Frontal cortex (tissue), 4 donors: ENCODE results near the gene CCDC186. TPM values are rescaled to one million over a fixed set of nuclear protein-coding genes. Genes with fewer than 3 reads are reported as not detected.

ENCODE experiments used
- DNase-seq, 2 donors: peaks; one replicate each; pipeline ENCODE4 v3.0.0; 2012; ENCODE audit warnings: low spot score in 2 of 2
- FAIRE-seq: peaks from 2 replicates; lab custom pipeline; 2012; peaks lifted over from hg19 to GRCh38; lab: Jason Lieb, UNC
- total RNA-seq: library from RNA; depleted of rRNA; stranded (reverse); fragments of >200 nt; gene quantifications from one replicate; pipeline ENCODE4 v1.2.3, GENCODE V29; 2014
- donor health status: control.
- donor health status: control.
- donor health status: control.

The CCDC186 gene
- total RNA-seq, 1 donor from 2014 or later, result 45.2 TPM

DNA sequence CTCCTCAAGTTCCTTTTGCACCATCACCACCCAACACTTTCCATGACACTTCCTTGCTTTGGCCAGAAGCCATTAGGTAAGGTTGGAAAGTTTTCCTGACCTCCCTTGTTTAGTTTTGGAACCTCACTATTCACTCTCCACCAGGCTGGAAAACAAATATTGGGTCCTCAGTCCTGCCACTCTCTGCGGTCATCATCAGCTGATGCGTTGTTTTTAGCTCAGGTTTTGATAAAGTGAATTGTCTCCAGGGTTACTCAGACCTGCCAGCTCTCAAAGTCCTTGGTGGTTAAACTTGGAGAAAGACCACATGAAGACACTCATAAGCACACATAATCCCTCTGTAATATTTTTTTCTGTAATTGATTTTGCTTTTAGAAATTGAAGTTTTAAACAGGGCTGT lies 55.5 kb downstream of the CCDC186 start:
- FAIRE-seq (no peak), DNase-seq (no peak)

DNA sequence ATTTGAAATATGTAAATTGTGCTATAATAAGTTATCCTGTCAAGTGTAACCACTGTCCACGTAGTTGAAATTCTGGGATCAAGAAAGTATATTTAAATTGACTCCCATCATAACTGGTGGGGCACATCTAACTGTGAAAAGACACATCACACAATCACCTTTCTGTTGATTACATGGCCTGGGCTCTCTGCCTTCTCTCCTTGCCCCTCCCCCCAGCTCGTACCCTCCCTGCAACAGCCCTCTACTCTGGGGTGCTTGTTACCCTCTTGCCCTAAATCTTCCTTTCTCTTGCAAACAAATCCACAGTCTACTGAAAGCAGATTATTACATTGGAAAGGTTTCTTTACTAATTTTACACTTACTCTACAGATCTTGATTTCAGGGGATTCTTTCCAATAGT lies 56.3 kb downstream of the CCDC186 start:
- DNase-seq, result no peak
- no peak for FAIRE-seq

DNA sequence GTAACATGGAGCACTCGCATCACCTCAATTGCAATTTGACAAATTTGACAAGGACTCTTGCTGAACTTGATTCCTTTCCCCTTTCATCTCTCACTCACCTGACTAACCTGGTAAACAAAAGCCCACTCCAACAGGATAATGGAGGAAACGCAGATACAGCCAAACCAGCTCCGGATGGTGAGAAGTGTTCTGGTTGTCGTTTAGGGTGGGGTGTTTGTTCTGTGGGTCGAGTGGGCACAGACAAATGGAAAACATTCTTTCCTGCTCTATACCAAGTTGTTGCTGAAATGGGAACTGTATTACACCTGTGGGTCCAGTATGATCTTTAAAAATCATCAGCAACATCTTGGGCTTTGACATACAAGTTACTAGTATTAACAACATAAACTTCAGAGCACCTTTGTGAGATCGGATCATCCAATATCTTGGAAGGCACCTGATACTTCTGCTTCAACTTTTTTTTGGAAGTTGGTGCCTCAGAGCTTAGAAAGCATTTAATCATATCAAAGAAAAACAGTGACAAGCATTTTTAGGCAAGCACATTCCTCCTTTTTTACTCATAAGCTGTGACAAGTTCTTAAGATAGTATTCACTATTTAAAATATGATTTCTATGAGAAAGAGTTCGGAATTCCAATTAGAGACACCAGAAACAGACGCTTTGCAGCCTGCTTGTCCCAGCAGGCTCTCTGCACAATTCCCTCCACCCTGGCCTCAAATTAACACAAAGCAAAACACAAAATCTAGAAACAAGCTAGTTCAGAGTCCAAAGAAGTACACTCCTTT lies 58.1 kb downstream of the CCDC186 start:
- FAIRE-seq, result no peak

DNA sequence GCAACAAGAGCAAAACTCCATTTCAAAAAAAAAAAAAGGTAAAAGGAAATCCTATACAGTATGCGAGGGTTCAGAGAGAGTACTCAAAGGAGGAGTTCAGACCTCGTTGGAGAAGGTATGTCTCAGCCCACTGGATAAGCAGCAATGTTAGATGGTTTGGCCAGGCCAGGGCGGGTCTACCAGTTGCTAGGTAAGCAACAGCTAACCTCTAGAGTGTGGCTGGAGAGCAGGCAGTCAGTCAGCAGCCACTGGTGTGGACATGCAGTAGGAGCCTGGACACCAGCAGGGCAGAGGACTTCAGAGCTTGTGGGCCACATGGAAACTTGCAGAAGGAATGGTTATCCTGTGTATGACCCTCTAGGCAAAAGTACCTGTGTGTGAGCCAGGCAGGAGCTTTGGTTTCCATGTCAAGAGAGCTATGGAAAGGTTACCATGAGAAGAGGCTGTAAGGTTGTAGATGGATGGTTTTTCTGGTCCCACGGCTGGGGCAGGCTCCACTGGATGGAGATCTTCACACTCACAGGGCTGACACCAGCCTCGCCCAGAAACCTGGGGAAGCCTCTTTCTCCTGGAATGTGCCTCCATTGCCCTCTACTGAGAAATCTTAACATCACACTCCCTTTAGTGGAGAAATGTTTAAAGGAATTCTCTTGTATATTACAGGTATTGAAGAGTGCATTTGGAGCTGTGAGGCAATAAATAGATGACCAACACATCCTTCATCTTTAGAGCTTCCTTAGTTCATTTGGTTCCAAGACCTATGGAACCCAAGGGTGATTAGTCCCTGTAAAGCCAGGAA lies 63.6 kb downstream of the CCDC186 start:
- DNase-seq (no peak), FAIRE-seq (no peak)

More for the DNA sequence above, 58.1 kb downstream of the CCDC186 start:
- DNase-seq, result no peak

DNA sequence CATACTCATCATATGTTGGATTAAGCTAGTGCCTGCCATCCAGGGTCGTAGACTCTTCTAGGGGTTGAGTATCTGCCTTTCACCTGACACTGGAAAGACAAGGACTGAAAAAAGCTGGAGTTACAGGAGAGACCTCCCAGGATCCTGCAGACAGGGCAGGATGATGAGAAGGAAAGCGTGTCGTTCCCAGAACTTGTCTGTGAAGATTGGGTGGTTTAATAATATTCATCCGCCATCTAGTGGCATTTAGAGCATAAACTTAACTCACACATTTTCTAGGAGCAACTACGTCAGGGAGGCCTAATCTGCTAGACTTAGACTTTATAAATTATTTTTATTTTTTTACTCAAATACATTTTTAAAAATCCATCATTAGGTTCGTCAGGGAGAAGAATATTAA lies 70.7 kb downstream of the CCDC186 start:
- DNase-seq, result peak; percentile 62 to 74
- FAIRE-seq, result peak; percentile 82

DNA sequence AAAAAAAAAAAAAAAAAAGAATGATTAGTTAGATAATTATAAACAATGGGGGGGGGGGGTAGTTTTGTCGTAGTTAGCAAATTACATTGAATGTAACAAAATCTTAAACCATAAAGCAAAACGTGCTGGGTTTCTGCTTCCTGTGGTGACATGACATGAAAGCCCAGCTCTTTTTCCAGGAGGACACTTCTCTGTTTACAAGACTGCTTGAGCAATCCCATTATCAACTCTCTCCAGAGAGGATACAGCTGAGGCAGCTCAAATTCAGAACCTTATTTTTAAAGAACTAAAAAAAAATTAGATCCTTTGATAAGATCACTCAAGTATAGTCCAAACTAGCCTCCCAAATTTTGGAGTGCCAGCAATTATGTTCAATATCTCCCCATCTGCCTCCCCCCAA lies 71.7 kb downstream of the CCDC186 start:
- DNase-seq, result no peak
- FAIRE-seq, result no peak

DNA sequence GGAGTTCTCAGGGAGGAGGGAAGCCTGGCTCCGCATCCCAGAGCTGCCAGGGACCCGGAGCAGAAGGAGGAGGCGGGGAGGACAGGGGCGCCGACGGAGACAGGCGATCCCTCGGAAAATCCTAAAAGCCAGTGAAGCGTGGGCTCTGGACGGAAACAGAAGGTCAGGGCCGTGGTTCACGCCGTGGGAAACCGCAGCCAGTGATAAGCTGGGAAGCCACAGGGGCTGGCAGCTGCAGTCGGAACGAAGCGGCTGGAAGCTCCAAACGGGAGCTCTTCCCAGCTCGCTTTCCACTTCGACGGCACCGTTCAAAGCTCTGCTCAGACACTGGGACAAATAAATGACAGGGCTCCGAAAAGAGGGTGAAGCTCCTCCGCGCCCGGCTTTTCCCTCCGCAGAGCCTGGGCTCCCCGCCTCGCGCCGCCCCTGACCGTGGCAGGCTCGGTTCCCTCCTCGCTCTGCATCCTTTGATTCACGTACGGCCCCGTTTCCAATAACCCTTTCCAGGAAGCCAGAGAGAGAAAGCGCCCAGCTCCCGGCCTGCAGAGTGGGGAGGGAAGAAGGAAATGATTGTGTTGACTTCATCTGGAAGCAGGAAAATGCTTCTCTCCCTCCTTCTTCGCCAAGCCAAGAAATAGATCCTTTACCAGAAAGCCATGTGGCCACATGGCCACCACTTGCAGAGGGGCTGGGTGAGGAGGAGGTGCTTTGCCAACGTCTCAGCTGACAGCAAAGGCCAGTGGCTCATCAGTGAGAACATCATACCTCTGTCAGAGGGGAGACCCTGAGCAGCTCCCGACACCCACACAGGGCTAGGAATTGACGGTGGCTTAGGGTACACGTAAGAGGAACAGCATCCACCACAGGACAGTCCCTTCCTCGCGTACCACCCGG lies 72.9 kb downstream of the CCDC186 start:
- DNase-seq, result no peak
- FAIRE-seq, result no peak

DNA sequence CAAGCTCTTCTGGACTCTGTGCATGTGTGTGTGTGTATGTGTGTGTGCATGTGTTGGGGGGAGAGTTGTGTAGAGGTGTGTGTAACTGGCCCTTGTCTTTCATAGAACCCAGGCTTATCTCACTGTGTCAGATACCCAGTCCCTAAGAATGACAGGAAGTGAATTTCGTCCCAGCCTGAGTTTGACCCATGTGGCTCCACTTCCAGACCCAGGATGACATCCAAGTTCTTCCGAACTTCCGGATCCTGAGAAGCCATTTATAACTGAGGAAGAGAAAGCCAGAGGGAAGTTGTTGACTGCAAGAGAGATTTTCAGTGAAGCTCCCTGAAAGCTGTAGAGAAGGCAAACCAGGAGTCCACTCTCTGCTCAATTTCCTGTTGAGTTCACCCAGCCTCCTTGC lies 77.1 kb downstream of the CCDC186 start:
- DNase-seq, result no peak
- no peak for FAIRE-seq

DNA sequence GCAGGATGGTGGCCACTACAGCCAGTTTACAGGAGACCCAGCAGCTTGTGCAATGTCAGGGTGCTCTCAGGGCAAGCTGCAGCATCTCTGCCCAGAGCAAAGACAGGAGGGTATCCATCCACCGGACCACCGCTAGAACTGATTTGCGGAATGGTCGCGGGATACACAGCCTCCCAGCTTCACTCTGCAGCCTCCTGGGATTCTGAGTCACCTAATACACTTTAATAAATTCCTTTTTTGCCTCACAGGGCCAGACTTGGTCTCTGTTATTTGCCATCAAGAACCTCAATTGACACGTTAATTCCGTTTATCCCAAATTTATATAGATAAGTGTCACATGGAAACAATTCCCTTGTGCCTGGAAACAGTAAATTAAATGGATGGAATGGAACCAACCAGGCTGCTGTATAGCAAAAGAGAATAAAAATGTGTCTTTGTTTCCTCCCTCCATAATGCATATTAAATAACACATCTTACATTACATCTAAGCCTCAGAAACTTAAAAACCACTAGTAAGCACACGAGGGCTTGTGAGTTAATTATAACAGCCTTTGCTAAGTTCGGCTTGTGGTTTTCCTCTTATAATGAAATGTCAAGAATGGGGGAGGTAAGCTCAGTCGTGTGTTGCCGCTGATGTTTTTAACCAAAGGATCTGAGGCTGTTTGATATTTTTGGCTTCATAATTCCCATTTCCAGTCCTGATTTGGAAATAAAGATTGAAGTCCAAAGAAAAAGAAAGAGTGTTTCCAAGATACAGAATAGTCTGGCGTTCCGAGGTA lies 78.3 kb downstream of the CCDC186 start:
- FAIRE-seq, result no peak
- no peak for DNase-seq

DNA sequence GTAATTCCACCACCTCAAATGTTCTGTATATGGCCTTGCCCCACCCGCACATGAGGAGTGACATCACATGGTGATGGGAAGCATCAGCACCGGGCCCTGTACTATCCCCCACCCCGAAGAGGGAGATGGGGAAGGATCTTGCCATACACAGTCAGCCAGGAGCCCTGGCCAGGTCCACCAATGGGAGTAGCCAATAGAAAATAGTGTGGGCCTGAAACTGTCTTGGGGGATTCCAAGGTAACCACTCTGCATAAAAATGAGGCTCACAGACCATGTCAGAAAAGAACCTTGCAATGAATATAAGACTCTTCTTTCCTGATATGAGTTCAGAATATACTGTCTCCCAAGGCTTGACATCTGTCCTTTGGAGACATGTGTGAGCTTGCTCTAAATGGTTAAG lies 79.2 kb downstream of the CCDC186 start:
- DNase-seq (no peak), FAIRE-seq (no peak)

DNA sequence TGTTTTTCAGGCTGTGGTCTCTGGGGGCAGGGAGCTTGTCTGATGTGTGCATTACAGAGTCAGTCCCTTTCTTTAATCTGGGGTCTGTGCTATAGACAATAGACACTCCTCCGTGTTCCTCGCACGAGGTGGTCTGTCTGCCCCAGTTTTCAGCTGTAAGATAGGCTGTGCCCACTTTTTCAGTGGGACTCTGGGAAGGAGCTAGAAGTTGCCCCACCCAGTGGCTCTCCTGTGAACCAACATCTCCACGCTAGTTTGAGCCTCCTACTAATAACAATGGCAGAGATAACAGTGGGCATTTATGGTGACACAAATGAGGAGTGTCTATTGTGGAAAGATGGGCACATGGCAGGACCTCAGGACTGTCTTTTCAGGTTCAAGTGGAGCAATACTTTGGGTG lies 86.3 kb downstream of the CCDC186 start:
- no peak for FAIRE-seq
- DNase-seq, result no peak

DNA sequence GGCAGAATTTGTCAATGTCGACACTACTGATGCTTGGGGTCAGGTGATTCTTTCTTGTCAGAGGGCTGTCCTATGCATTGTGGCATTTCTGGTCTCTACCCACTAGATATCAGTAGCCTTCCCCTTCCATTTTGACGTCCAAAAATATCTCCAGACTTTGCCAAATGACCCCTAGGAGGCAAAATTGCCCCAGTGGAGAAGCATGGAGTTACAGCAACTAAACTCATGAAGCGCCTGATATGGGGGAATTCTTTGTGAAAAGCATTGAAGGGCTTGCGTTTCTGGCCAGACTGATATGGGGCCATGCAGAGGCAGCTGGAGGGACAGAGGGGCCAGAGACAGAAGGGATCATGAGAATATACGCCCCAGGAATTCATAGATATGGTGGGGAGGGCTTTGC lies 86.7 kb downstream of the CCDC186 start:
- FAIRE-seq (no peak), DNase-seq (no peak)

DNA sequence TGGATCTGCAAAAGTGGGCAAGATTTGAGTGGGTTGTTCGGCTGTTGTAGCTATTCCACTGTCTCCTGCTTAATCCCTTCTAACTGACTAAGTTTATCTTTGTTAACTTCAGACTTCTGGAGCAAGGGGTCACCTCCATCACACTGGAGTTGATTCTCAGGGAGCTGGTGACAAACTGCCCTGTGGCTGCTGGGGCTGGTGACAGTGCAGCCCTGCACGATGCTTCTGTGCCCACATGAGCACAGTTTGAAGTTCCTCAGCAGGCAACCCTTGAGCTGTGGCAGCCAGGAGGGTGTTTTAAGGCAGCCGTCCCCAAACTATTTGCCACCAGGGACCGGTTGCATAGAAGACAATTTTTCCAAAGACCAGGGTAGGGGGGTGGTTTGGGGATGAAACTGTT lies 89.8 kb downstream of the CCDC186 start:
- DNase-seq (no peak), FAIRE-seq (no peak)

DNA sequence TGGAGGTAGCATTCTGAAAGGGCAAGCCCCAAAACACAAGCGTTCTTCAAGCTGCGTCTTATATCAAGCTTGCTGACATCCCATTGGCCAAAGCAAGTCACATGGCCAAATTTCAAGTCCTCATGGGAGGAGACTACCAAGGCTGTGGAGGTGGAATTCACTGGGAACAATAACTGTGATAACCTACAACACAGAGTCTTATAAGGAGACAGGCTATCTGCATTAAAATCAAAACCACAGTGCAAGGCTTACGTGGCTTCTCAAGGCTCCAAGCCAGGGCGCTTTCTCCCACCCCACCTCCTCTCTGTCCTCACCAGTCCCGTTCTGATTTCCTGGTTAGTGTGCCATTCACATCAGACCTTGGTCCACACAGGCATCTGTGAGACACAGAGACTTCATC lies 91.0 kb downstream of the CCDC186 start:
- FAIRE-seq (no peak), DNase-seq (no peak)

DNA sequence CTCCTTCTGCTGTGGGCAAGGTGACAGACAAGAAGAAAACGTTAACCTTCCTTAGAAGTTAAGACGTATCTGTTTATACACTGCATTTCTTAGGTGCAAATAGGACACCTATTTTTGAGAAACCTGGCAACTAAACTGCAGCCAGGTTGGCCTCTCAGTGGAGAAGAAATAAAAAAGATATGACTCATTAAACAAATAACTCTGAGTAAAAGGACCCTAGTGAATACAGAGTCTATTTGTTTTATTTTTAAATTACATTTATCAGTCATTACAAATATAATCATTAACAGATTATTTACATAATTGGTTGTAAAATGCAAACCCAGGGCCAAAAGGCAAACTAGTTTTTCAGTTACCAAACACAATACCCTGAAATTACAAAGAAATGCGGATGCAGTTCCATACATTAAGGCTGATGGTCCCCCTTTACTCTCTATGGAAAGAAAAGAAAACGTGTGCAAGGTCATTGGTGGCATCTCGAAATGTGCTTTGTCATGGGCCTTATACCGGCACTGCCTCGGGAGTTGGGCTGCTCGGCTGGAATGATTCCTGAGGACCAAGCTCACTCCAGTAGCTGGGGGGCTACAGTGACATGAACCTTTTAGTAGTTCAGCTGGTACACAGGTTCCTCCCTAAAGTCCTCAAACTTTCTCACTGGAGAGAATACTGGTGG lies 92.0 kb downstream of the CCDC186 start:
- no peak for DNase-seq
- FAIRE-seq, result no peak

DNA sequence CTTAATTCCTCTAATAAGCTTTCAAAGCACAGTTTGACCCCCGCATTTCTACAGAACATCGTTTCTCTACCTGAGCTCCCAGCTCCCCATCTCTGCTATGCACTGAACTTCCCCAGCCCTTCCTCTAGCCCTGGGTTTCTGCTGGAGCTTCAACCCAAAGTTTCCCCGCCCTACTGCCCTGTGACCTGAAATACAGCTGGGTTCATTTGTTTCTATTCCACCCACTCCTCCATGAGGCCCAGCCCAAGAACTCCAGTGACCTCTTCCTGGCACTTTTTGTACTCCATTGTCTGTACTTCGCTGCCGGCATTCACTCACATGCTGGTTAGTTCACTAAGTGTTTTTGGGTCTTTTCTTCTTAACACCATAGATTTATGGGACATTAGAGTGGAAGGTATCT lies 94.6 kb downstream of the CCDC186 start:
- no peak for FAIRE-seq
- no peak for DNase-seq

DNA sequence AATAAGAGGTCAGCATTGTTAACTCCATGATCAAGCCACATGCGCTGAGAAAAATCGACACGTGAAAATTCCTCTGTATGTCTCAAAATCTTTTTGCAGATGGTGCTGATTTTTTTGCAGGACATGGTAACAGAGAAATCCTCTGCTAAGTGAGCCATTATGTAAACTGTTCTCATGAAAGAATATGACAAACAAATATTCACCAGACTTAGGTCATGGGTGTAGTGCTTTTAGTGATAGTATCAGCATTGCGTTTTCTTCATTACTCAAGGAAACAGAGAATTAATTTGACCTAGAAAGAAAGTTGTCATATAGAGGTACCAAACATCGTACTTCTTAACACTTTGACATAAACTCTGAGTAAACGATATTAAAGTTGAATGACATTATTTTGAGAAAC lies 95.7 kb downstream of the CCDC186 start:
- no peak for DNase-seq
- no peak for FAIRE-seq

DNA sequence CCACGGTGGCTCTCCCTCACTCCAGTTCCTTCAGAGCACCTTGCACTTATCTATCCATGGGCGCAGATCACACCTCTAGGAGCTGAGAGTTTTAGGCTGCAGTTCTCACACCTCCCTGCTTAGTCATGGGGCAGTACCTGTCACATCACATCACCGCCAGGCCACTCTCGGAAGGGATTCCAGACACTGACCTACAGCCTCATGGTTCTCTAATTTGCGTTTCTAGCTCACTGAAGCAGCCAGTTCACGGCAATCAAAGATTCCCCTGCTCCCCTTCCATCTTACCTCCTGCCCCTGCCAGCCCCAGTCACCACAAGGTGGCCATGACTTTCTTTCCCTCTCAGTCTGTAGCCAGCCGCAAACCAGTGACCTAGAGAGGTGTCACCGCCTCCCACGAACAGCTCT lies 96.2 kb downstream of the CCDC186 start:
- no peak for FAIRE-seq
- no peak for DNase-seq

DNA sequence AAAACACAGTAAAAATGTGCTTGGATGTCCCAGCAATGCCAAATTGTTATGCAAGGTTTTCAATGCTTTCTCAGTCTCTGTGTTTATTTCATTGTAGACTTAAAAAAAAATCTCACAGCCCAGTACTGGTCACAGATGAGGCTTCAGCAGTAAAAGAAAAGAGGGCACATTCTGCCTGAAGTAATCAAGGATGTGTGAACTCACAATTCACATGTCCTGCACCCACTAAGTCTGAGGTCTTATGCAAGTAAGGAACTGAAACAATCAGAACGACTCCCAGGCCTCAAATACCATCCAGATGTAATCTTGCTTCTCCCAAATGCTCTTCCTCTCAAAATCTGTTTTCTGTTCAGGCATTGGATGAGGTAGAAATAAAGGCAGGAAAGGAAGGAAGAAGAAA lies 96.7 kb downstream of the CCDC186 start:
- DNase-seq, result no peak
- FAIRE-seq, result no peak
